ENCODE data around the gene NAALADL1.

Gene NAALADL1

DNA sequence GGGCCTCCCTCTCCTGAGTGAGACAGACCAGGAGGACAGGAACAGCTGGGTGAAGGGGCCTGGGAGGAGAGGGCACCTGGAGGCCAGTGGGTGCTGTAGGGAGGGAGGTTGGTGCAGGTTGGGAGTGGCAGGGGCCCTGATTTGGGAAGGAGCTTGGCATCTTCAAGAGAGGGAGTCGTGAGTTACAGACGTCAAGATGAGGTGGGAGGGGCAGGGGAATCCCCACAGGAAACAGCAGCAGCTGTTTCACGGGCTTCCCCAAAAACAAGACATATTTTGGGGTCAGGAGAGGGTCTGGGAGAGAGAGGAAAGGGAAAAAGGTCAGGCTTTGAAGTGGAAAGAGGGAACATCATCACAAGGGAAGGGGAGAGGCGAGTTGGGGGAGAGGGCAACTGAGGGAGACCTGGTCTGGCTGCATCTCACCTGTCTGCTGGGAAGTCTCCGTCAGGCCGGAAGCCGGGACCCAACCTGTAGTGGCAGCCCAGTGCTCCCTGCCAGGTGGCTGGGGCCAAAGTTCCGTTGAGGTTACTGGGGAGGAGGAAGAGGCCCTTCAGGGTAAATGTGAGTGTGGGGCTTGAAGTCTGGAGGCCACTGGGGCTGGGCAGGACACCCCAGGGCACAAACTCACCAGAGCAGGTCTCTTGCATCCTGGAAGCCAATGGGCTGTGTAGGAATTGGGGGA, 4.4 kb downstream of the NAALADL1 start:
- ChIA-PET POLR2A (no interaction called here), CTCF (no interaction called here)
- TF ChIP-seq HDGF (IDR thresholded peaks at IDR 0.05; ENCODE audit: borderline replicate concordance) (no peak), ZNF384 (IDR thresholded peaks at IDR 0.05) (no peak), CTBP1 (IDR thresholded peaks at IDR 0.05; ENCODE audit: borderline replicate concordance) (no peak)
- no peak for DNase-seq (ENCODE audit: extremely low spot score)

DNA sequence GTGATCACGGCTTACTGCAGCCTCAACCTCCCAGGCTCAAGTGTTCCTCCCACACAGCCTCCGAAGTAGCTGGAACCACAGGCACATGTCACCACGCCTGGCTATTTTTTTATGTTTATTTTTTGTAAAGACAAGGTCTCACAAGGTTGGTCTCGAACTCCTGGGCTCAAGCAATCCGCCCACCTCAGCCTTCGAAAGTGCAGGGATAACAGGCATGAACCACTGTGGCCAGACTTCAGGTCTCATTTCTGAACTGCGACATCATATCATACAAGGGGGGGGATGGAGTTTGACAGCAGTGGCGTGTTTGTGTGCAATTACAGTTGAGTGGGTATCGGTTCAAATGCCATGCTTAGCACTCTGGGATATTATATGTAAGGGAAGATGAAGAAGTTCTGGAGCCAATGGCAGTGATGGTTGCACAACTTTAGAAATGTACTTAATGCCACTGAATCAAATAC, 6.9 kb downstream of the NAALADL1 start:
- no peak for DNase-seq (ENCODE audit: extremely low spot score)
- TF ChIP-seq NFRKB (IDR thresholded peaks at IDR 0.05) (no peak), L3MBTL2 (conservative IDR thresholded peaks at IDR 0.05) (no peak)
- ChIA-PET CTCF (interaction anchor here (0.6 kb wide), 2 partner anchors 79 to 199 kb away, joined by 3 to 7 read pairs; no protein-coding TSS in a partner anchor), POLR2A (interaction anchor here (1.0 kb wide), 1 partner anchor 36 kb away, joined by 3 read pairs; no protein-coding TSS in a partner anchor)

DNA sequence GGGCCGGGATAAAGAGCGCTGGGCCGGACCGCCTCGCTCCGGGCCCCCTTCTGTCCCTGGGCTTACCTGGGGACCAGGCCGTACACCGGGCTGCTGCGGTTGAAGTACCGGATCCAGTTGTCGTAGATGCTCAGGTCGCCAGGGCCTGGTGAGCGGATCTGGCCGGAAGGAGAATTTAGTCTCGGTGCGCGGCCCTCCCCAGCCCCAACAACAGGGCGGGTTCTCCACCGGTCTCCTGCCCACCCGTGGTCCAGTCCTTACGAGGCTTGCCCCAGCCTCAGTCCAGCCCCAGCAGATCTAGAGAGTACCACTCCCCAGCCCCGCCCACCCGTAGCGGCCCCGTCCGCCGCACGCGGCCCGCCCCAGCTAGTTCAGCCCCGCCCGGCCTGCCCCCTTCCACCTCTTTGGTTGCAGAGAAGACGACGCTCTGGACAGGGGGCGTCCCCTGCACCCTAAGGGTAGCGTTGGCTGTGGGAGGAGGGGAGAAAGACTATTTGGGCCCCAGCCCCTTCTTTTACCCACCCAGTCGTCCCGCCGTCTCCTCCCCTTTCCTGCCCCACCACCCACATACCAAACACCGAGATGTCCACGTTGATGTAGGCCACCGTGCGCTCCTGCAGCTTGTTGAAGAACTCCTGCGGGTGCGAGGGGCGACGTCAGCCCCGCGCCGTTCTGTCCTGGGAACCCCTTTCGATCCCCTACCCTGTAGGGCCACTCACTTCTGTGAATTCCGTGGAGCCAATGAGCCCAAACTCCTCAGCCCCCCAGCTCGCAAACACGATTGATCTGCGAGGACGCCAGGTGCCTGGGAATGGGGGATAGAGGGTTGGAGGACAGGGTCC, 10.6 kb downstream of the NAALADL1 start:
- DNase-seq (ENCODE audit: extremely low spot score): no peak
- TF ChIP-seq TARDBP (IDR thresholded peaks at IDR 0.05): no peak
- TF ChIP-seq L3MBTL2 (conservative IDR thresholded peaks at IDR 0.05): no peak
- TF ChIP-seq HDGF (IDR thresholded peaks at IDR 0.05; ENCODE audit: borderline replicate concordance): no peak
- TF ChIP-seq ARNT (IDR thresholded peaks at IDR 0.05): no peak
- TF ChIP-seq NFRKB (IDR thresholded peaks at IDR 0.05): no peak
- no peak for TF ChIP-seq SP1 (IDR thresholded peaks at IDR 0.05)
- TF ChIP-seq LEF1 (IDR thresholded peaks at IDR 0.05; ENCODE audit: borderline replicate concordance): no peak
- TF ChIP-seq FOXA1 (IDR thresholded peaks at IDR 0.05): no peak
- no peak for TF ChIP-seq FOXK2 (IDR thresholded peaks at IDR 0.05)
- no peak for TF ChIP-seq ELF4 (IDR thresholded peaks at IDR 0.05)
- no peak for TF ChIP-seq ZNF384 (IDR thresholded peaks at IDR 0.05)
- no peak for TF ChIP-seq CTBP1 (IDR thresholded peaks at IDR 0.05; ENCODE audit: borderline replicate concordance)
- POLR2A ChIA-PET: no interaction called here
- CTCF ChIA-PET: interaction anchor here (0.7 kb wide), 1 partner anchor 12 kb away, joined by 3 read pairs; no protein-coding TSS in a partner anchor

DNA sequence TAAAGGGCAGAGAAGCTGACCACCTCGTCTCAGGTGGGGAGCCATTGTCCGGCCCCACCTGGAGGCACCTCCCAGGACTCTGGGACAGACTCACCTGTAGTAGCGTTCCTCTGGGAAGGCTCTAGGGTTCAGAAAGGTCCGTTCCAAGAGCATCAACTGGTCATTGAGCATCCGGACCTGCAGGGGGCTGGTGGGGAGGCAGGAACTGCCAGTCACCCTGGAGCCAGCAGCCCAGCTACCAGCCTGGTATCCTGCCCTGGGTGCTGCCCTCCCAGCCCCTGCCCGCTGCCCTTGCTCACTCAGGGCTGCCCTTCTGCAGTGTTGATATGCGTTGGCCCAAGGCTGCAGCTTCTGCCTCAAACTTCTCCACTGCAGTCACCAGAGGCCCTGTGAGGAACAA, 12.6 kb downstream of the NAALADL1 start:
- DNase-seq (ENCODE audit: extremely low spot score): no peak
- CTCF ChIA-PET: no interaction called here
- TF ChIP-seq SP1 (IDR thresholded peaks at IDR 0.05) (no peak), CTBP1 (IDR thresholded peaks at IDR 0.05; ENCODE audit: borderline replicate concordance) (no peak), LEF1 (IDR thresholded peaks at IDR 0.05; ENCODE audit: borderline replicate concordance) (no peak), ELF4 (IDR thresholded peaks at IDR 0.05) (no peak), ARNT (IDR thresholded peaks at IDR 0.05) (no peak), ZNF384 (IDR thresholded peaks at IDR 0.05) (no peak), SUZ12 (IDR thresholded peaks at IDR 0.05) (no peak), HDGF (IDR thresholded peaks at IDR 0.05; ENCODE audit: borderline replicate concordance) (no peak), BHLHE40 (IDR thresholded peaks at IDR 0.05; ENCODE audit: borderline replicate concordance) (no peak), L3MBTL2 (conservative IDR thresholded peaks at IDR 0.05) (no peak), TARDBP (IDR thresholded peaks at IDR 0.05) (no peak), FOXM1 (IDR thresholded peaks at IDR 0.05; ENCODE audit: borderline replicate concordance) (no peak), NFRKB (IDR thresholded peaks at IDR 0.05) (no peak), FOXA1 (IDR thresholded peaks at IDR 0.05) (no peak)
- TF ChIP-seq, protein P1, sequence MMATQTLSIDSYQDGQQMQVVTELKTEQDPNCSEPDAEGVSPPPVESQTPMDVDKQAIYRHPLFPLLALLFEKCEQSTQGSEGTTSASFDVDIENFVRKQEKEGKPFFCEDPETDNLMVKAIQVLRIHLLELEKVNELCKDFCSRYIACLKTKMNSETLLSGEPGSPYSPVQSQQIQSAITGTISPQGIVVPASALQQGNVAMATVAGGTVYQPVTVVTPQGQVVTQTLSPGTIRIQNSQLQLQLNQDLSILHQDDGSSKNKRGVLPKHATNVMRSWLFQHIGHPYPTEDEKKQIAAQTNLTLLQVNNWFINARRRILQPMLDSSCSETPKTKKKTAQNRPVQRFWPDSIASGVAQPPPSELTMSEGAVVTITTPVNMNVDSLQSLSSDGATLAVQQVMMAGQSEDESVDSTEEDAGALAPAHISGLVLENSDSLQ (IDR thresholded peaks at IDR 0.05): no peak
- POLR2A ChIA-PET: no interaction called here

DNA sequence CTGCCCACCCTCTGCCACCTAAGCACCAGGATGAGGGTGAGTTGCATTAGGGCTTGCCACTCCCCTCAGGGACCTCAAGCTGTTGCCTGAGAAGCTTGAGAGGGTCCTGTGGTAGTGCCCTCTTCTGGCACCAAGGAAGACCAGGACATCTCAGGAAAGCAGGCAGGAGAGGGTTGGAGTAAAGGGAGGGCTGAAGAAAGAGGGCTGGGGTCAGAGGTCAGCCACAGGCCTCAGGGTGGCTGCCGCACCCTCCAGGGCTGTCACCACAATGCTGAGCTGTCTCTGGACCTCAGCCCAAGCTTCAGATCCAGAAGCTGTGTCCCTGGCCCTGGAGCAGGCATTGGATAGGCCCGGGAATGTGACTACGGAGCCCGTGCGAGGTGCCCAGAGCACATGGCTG, 13.3 kb downstream of the NAALADL1 start:
- TF ChIP-seq, protein P1 (IDR thresholded peaks at IDR 0.05): no peak
- TF ChIP-seq NFRKB (IDR thresholded peaks at IDR 0.05) (no peak), BHLHE40 (IDR thresholded peaks at IDR 0.05; ENCODE audit: borderline replicate concordance) (no peak), FOXM1 (IDR thresholded peaks at IDR 0.05; ENCODE audit: borderline replicate concordance) (no peak), SP1 (IDR thresholded peaks at IDR 0.05) (no peak), L3MBTL2 (conservative IDR thresholded peaks at IDR 0.05) (no peak), SUZ12 (IDR thresholded peaks at IDR 0.05) (no peak), LEF1 (IDR thresholded peaks at IDR 0.05; ENCODE audit: borderline replicate concordance) (no peak), HDGF (IDR thresholded peaks at IDR 0.05; ENCODE audit: borderline replicate concordance) (no peak), FOXA1 (IDR thresholded peaks at IDR 0.05) (no peak), ZNF384 (IDR thresholded peaks at IDR 0.05) (no peak)
- POLR2A ChIA-PET: no interaction called here
- DNase-seq (ENCODE audit: extremely low spot score): no peak
- CTCF ChIA-PET: no interaction called here

DNA sequence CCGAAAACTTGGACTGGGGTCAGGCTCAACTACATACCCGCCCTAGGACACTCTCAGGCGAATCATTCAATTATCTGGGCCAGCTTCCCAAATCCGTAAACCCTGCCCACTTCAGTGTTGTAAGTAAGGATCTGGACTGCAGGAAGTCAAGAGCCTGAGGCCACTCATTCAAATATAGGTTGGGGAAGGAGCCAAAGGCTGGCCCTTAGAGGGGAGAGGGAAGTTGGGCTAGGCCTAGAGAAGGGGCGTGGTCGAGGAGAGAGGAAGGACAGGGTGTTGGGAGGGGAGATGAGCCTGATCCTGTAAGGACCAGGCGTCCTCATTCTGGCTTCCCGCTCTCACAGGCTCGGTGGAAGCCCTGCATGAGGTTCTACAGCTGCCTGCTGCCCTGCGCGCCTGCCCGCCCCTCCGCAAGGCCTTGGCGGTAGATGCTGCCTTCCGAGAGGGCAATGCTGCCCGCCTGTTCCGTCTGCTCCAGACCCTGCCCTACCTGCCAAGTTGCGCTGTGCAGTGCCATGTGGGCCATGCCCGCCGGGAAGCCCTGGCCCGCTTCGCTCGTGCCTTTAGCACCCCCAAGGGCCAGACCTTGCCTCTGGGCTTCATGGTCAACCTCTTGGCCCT, 14.4 kb downstream of the NAALADL1 start:
- TF ChIP-seq HDGF (IDR thresholded peaks at IDR 0.05; ENCODE audit: borderline replicate concordance): no peak
- TF ChIP-seq ARNT (IDR thresholded peaks at IDR 0.05): no peak
- no peak for TF ChIP-seq SP1 (IDR thresholded peaks at IDR 0.05)
- no peak for TF ChIP-seq FOXM1 (IDR thresholded peaks at IDR 0.05; ENCODE audit: borderline replicate concordance)
- TF ChIP-seq ZNF384 (IDR thresholded peaks at IDR 0.05): no peak
- no peak for TF ChIP-seq NFRKB (IDR thresholded peaks at IDR 0.05)
- TF ChIP-seq LEF1 (IDR thresholded peaks at IDR 0.05; ENCODE audit: borderline replicate concordance): no peak
- no peak for TF ChIP-seq TARDBP (IDR thresholded peaks at IDR 0.05)
- TF ChIP-seq SUZ12 (IDR thresholded peaks at IDR 0.05): no peak
- TF ChIP-seq L3MBTL2 (conservative IDR thresholded peaks at IDR 0.05): no peak
- TF ChIP-seq FOXA1 (IDR thresholded peaks at IDR 0.05): no peak
- TF ChIP-seq CTBP1 (IDR thresholded peaks at IDR 0.05; ENCODE audit: borderline replicate concordance): no peak
- TF ChIP-seq, protein P1 (IDR thresholded peaks at IDR 0.05): no peak
- CTCF ChIA-PET: no interaction called here
- POLR2A ChIA-PET: no interaction called here

More for the DNA sequence above, 14.4 kb downstream of the NAALADL1 start:
- DNase-seq (ENCODE audit: extremely low spot score): no peak
